KBM-7 (cell line): ENCODE data around the gene KHNYN.
"Not testable (repeated sequence)": the region's sequence is repeated elsewhere in the genome, so short reads cannot be mapped to it uniquely, and the experiment has no call there.

Source experiments
- DNase-seq: peaks from one replicate; pipeline ENCODE4 v3.0.0-alpha.2; 2015
- in situ Hi-C: fragments of 300-500 bp; cut with MboI; formaldehyde crosslinking; loops from 2 replicates; pipeline ENCODE4 v1.14.3; 2020; ENCODE audit warnings: low sequenced_read_pairs, low pct_unique_long_range_greater_than_20kb, mixed read lengths

Gene KHNYN

GRCh38 chr14:24434676-24435075 is 4.9 kb downstream of the KHNYN start:
- DNase-seq: no peak
- in situ Hi-C loops: loop anchor here (10.0 kb wide), 1 partner anchor 100 kb away; the partner anchor contains the start of genes ADCY4 and RIPK3

DNA sequence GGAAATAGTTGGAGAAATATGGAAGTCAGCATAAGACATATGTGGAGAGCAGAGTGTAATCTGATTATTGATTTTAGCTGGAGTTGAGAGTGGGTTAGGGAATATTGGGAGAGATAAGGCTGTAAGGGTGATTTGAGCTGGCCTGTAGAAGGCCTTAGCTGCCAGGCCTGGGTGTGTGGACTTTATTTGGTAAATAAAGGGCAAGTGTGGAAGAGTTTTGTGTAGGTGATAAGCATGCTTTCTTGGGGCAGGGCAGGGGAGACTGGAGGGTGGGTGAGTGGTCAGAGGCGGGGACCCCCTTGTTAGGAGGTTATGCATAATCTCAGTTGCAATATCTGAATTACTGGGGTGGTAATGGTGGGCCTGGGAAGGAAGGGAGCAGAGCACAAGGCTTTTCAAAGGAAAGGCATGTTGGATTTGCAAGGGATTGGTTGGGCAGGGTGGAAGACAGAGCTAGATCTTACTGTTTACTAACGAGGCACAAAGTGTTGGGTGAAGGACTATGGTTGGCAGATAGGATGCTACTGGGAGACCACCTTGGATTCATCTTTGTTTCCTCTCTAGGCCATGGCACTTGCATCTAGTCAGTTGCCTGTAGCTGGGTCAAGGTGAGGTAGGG is 5.5 kb downstream of the KHNYN start:
- no peak for DNase-seq
- in situ Hi-C loops: loop anchor here (10.0 kb wide), 1 partner anchor 100 kb away; the partner anchor contains the start of genes ADCY4 and RIPK3

DNA sequence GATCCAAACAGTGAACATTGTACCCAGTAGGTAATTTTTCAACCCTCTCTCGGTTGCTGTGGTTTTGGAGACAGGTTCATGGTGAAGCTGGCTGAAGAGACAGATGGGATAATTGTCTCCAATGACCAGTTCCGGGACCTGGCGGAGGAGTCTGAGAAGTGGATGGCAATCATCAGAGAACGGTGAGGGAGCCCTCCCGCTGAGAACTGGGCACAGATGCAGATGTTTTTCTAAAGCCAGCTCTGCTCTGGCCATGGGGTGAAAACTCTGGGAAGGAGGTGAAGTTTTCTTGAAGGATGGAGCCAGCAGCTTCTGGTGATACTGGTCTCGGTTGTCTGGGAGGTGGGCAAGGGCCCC is 6.2 kb downstream of the KHNYN start:
- in situ Hi-C loops: loop anchor here (10.0 kb wide), 1 partner anchor 101 kb away; the partner anchor contains the start of genes ADCY4 and RIPK3
- no peak for DNase-seq

- in situ Hi-C loops: loop anchor here (10.0 kb wide), 1 partner anchor 102 kb away; the partner anchor contains the start of genes ADCY4 and RIPK3
- DNase-seq: peak; percentile 72
Observed at GRCh38 chr14:24436355-24437019, 6.7 kb downstream of the KHNYN start.

DNA sequence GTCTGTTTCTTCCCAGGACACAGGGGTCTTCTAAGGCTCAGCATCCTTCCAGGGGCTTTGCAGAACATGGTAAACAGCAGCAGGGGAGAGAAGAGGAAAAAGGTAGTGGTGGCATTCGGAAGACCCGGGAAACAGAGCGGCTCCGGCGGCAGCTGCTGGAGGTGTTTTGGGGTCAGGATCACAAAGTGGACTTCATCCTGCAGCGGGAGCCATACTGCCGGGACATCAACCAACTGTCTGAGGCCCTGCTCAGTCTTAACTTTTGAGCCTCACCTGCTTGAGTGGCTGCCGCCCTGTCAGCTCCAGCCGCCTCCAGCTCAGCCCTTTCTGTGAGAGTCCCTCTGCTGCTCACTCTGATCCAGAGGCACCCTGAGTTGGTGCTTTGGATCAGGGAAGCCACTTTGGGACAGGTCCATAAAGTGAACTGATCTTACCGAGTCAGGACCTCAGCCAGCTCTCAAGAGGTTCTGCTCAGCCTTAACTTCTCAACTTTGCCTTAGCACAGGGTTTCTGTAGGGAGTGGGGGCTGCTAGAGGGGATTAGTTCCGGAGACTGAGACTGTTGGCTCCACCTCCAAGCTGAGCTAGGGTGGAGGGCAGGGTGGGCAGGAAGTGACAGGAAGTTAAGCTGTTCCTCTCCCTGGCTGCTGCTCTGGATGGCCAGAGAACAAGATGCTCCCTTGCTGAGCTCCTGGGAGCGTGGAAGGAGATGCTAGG is 7.4 kb downstream of the KHNYN start:
- in situ Hi-C loops: loop anchor here (10.0 kb wide), 1 partner anchor 102 kb away; the partner anchor contains the start of genes ADCY4 and RIPK3
- peak; percentile 48 for DNase-seq

DNA sequence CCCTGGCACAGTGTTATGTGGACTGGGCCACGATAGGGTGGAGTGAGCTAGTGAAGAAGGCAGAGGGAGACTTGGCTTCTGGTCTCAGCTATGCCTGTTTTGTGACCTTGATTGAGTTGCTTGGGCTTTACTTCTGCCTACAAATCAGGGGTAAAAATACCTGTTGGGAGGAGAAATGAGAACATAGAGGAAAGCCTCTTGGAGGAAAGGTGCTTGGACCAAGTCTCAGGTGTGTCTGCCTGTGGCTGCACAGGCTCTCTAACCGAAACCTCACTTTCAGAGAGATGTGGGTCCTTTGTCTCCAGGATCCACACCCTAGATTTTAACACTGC is 7.9 kb downstream of the KHNYN start:
- no peak for DNase-seq
- in situ Hi-C loops: loop anchor here (10.0 kb wide), 1 partner anchor 103 kb away; the partner anchor contains the start of genes ADCY4 and RIPK3

DNA sequence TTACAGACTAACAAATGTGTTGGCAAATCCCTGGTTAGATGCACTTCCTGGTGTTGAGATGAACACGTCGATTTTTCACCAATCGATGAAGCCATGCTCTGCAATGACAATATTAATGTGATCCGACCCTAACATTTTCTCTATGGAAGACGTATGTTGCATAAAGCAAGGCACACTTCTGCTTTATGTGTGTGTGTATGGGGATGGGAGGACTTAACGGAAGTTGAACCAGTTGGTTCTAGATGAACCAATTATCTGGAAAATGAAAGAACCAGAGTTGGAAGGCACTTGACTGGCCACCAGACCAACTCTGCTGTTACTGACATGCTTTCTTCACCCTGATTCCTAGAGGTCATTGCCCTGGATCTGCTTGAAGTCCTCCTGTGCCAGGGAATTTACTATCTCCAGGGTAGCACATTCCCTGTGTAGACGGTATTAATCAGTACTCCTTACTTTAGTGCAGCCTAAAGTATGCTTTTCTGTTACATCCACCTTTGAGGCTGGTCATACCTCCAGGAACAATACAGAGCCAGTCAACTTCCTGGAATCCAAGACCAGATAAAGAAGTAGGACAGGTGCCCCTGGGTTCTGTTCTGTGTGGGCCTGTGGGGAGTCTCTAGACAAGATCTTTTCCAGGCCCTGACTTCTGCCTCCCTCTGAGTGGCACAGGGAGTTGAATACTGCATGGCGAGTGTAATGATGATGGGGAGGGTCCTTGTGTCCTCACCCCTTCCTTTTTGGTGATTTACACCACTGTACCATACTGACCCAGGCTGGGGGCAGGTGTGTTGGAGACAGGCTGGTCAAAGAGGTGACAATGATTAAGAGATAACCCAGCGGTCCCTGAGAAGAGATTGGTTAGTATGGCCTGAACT is 8.7 kb downstream of the KHNYN start:
- no peak for DNase-seq
- in situ Hi-C loops: loop anchor here (10.0 kb wide), 1 partner anchor 104 kb away; the partner anchor contains the start of genes ADCY4 and RIPK3

GRCh38 chr14:24439257-24439656 is 9.5 kb downstream of the KHNYN start:
- in situ Hi-C loops: loop anchor here (10.0 kb wide), 1 partner anchor 104 kb away; the partner anchor contains the start of genes ADCY4 and RIPK3
- no peak for DNase-seq

GRCh38 chr14:24439830-24440605 is 10.3 kb downstream of the KHNYN start:
- DNase-seq: no peak
- in situ Hi-C loops: loop anchor here (10.0 kb wide), 1 partner anchor 105 kb away; the partner anchor contains the start of genes ADCY4 and RIPK3

GRCh38 chr14:24440606-24441399 is 11.0 kb downstream of the KHNYN start:
- in situ Hi-C loops: no loop called here
- DNase-seq: no peak

DNA sequence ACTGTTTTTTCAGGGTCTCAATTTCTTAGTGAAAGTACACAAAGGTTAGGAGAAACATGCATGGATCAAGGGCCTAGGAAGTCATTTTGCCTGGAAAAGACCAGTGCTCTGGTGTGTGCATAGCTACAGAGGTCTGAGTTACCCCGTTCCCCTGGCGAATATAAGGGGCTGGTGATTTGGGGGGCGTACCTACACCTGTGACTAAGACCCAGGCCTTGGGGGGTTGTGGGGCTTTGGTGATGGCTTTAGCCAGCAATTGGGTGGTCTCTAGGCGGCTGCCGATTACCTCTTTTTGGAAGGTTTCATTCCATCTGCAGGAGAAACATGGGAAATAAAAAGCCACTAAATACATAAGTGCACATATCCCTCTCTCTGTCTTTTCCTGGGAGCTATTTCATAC is 11.7 kb downstream of the KHNYN start:
- in situ Hi-C loops: no loop called here
- no peak for DNase-seq

GRCh38 chr14:24441904-24442239 is 12.1 kb downstream of the KHNYN start:
- in situ Hi-C loops: no loop called here
- no peak for DNase-seq

DNA sequence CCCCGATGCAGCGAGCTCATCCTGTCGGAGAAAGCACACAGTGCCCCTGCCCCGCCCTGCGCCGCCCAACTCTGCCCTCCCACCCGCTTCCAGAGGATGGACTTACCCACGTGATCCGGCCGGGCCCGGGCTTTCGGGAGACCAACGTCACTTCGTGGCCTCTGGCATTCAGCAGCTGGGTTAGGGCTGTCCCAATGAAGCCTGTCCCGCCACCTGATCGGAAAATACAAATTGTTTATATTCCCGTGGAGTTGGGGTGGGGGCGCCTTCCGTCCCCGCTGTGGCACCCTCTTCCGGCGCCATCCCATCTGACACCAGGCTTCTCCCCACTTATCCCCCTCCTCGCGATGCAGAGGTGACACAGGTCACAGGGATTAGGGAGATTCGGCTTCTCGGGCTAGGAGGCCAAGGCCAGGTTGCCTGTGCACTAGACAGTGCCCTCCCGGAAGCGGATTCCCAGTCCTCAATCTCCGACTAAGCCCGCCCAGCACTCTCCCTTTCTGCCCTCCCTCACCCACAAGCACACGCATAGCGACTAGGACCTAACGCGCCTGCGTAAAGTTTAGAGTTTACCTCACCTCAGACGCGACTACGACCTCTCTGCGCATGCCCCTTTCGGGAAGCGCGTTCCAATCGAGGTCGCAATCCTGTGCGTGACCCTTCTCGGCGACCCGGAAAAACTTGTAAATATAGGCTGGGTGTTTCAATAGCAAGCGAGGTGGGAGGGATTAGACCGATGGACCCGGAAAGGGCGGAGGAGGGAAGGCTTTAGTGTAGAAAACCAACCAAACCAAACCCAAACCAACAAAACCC is 12.7 kb downstream of the KHNYN start, which contains the start of gene SDR39U1:
TSS of gene SDR39U1 (minus strand) at position 537 of the 813 bp plus-strand sequence. CDS start at position 530, 7 bp downstream.
- in situ Hi-C loops: no loop called here
- DNase-seq: peak; percentile 99

DNA sequence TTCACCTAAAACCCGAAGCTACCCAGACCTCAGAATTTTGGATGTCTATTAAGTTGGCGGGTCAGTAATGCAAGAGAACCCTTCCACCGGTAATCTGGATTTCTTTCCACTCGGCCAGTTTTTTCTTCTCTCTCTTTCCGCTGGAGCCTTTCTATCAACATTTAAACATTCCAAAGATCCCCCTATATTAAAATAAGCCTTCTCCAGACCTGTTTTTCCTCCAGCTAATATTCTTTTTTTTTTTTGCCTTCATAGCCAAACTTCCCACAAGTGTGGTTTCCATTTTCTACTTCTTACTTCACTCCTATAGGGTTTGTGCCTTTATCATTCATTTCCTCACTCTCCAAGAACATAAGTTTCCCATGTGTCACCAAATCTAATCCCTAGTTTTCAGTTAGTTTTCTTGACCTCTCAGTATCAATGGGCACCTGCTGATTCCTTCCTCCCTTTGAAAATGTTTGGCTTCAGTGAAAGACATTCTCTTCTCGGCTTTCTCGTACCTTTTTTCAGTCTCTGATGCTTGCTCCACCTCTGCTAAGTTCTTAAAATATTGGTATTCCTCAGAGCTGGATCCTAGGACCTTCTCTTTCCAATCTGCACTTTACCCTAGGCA is 13.4 kb downstream of the KHNYN start:
- DNase-seq: no peak
- in situ Hi-C loops: no loop called here

DNA sequence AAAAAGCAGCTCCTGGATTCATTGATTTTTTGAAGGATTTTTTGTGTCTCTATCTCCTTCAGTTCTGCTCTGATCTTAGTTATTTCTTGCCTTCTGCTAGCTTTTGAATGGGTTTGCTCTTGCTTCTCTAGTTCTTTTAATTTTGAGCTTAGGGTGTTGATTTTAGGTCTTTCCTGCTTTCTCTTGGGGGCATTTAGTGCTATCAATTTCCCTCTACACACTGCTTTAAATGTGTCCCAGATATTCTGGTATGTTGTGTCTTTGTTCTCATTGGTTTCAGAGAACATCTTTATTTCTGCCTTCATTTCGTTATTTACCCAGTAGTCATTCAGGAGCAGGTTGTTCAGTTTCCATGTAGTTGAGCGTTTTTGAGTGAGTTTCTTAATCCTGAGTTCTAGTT is 21.1 kb downstream of the KHNYN start:
- in situ Hi-C loops, DNase-seq: not testable (repeated sequence)

GRCh38 chr14:24456980-24457379 is 27.2 kb downstream of the KHNYN start:
- in situ Hi-C loops: no loop called here
- DNase-seq: no peak
